ENCODE results near the gene OPN3.
A peak's percentile ranks its signal among the peaks of the same experiment; 100 is the strongest.

The OPN3 gene

GRCh38 chr1:241645199-241645598 lies 5.0 kb upstream of the OPN3 start:
- DNase-seq, result no peak

DNA sequence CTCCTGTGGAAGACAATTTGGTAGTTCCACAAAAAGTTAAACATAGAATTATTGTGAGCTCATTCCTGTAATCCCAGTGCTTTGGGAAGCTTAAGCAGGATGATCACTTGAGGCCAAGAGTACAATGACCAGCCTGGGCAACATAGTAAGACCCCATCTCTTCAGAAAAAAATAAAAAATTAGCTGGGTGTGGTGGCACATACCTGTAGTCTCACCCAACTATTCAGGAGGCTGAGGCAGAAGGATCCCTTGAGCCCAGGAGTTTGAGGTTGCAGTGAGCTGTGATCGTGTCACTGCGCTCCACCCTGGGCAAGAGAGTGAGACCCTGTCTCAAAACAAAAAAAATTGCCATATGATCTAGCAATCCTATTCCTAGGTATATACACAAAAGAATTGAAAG lies 4.1 kb upstream of the OPN3 start:
- DNase-seq, result no peak

- DNase-seq, result no peak
Measured at GRCh38 chr1:241642593-241642944, 2.4 kb upstream of the OPN3 start.

GRCh38 chr1:241641773-241642592 lies 1.8 kb upstream of the OPN3 start:
- DNase-seq, result no peak

DNA sequence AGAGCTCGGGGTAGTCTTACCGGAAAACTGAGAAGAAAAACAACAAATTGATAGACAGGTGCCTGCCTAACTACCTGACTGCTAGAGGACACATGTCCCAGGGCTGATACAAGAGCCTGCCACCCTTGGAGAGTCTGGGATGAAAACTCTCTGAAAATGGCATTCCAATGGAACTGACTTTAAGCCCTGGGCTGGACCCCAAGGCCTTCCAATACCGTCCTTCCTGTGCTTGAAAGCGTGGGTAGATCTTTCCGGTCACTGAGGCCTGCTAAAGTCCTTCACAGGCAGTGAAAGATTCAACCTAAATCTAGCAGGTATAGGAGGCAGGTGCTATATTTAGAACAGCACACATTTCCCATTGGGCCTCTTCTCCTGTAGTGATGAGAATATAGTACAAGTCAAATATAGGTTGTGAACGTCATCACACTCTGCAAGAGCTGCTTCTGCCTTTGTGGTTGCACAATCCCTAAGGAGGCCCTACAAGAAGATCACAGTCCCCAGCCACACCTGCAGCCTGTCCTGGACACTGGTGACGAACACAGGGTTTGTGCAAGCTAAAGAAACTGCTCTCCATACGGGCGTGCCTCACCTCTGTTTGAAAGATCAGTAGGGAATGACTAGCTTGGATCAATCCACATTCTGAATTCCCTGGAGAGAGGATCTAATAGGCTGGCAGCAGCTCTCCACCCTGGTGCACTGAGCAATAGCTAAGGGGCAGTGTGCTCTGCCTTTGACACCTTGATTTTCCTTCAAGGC lies 876 bp upstream of the OPN3 start:
- peak; percentile 52 for DNase-seq

DNA sequence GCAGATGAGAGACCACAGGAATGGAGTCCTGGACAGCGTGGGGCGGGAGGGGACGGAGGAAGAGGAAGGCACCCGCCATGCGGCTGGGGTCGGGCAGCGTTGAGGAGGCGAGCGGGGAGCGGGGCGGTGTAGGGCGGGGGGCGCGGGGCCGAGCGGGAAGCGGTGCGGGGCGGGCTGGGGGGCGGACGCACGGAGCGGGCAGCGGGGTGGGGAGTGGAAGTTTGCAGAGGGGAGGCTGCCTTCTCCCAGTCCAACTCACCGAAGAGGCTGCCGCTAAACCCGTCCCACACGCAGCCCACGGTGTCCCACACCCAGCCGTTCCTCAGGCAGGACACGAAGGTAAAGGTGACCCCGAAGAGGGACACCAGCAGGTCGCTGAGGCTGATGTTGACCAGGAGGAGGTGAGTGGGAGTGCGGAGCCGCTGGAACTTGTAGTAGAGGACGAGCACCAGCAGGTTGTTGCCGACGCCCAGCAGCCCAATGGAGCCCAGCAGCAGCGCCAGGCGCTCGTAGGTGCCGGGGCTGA lies 483 bp downstream of the OPN3 start:
- DNase-seq, result peak; percentile 78

DNA sequence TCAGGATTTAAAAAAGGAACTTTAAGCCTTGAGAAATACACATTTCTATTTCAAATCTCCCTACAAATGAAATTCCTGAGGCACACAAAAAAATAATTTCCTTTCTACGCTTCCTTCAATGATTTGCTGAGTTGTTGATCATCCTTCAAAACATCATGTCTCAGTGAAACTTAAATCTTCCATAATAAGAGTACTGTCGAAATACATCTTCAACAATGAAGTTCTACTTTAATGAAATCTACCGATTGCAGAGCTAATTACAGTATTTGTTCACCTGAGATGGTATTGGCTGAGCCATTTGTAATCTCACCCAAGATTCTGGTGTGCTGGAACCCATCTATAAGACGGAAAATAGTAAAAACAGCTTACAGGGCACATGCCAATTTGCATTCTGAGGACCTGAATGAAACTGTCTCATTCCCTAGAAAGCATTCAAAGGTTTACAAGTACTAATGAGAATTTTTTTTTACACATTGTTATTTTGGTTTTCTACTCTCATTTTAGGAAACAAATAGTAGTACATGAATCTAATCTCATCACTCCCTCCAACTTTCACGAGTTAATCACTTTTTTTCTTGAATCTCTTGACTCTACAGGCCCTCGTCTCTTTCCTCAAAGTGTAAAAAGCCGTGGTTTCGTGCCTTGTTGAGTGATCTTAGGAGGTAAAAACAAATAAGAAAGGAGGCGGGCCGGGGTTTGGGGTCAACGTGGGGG lies 1.1 kb downstream of the OPN3 start:
- DNase-seq, result no peak

- no peak for DNase-seq
Measured at GRCh38 chr1:241638099-241638682, 2.0 kb downstream of the OPN3 start.

GRCh38 chr1:241637604-241638003 lies 2.6 kb downstream of the OPN3 start:
- no peak for DNase-seq

DNA sequence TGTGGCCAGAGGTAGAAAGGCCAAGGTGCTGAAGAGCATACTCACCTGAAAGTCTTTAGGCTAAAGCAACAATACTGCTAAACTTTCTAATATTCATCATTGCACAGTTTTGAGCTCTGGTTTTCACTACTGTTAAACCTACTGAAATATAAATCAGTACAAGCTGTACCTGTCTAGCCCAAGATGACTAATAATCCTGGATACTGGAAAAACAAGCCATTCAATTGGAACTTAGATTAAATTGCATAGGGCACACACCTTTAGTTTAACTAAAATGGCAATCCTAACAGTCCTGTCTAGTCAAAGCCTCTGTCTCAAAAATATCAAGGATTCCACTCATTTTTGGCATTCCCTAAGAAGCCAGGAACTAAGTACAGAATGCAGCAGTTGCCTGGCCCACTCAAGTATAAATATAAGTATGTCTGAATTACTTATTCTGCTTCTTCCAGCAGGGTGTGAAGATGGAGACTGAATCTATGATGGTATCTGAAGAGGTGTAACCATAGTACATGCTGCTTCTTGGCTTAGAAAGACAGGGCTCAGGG lies 3.1 kb downstream of the OPN3 start:
- no peak for DNase-seq

DNA sequence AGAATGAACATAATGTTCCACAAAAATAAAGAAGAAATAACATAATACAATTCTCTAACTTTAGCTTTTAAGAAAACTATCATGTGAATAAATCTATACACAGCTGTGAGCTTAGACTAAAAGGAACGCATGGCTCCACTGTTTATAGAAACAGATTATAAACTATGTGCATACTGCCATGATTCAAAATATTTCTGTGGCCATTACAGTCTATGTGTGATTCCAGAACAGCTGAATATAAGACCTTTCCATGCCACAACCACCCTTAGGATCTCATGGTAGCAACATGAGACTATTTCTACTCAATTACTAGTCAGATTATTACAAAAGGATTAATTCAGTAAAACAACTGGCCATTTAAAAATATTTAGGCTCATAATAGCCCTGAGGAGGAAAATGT lies 3.9 kb downstream of the OPN3 start:
- DNase-seq, result no peak

DNA sequence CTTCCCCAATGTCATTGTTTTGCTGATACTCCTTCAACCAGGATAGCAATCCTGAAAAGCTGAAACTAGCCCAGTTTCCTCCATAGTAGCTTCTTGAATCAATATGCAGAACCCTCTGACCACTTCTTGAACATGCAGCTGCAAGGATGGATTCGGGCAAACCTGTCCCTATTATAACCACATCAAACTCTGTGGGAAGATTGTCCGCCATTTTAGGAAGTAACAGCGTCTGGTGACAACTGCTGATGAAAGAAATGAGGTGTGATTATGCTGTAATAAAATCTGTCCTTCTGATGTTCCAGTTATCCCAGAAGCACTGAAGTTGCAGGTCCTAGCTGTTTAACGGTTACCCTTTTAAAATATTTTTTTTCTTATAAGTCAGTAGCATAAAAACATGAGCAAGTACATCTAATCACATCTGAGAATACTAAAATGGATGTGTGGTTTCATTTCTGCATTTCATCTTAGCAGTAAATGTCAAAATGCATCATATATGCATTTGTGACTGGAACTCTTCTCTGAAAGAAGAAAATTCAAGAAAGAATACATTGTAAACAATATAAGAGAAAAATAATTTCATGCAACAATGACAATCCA lies 4.5 kb downstream of the OPN3 start:
- DNase-seq, result no peak

DNA sequence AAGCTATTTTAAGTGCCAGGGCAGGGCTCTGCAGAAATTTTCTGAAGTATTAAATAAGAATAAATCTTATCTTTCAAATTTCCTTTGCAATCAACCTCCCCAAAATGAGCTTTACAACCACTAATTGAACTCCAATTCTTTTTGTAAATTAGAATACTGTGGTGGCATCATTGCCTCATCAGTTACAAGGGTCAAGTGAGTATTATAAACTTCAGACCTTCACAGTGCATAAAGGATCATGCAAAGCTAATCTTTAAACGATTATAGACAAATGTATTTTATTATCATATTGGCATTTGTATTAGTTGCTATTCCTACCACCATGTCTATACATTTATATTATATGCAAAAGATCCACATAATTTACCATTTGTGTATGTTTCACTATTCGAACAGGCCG lies 7.2 kb downstream of the OPN3 start:
- no peak for DNase-seq

DNA sequence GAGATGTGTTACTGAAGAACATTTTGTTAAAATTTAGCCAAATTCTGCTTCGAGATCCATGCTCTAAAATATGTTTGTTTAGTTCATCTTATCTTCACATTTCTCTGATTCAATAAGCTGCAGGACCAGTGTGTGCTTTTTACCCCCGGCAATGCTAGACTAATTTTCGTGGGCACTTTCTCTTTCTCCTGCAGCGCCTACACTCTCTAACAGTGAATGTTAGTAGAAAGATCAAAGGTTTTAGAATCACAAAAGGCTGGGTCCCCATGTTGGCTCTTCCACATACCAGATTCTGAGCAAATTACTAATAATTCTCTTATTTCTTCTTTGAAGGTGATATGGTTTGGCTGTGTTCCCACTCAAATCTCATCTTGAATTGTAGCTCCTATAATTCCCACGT lies 8.5 kb downstream of the OPN3 start:
- DNase-seq, result no peak

- no peak for DNase-seq
Measured at GRCh38 chr1:241630899-241631298, 9.3 kb downstream of the OPN3 start.

DNA sequence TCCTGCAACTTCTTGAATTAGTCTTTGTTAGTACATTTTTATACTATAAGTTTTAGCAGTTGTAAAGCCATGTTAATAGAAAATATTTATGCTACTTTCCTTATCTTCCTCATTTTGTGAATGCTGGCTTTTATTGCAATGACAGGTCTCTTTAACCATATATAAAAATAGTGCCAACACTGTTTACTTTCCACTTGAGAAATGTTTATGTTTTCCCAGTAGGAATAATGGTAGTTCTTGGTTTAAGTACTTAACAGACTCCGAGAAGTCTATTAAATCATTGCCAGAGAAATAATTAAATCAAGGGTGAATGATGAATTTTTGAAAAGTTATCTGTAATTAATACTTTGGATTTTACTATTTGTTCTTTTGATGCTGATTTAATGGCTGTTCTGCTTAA lies 9.7 kb downstream of the OPN3 start:
- no peak for DNase-seq

GRCh38 chr1:241630005-241630404 lies 10.2 kb downstream of the OPN3 start:
- DNase-seq, result no peak

DNA sequence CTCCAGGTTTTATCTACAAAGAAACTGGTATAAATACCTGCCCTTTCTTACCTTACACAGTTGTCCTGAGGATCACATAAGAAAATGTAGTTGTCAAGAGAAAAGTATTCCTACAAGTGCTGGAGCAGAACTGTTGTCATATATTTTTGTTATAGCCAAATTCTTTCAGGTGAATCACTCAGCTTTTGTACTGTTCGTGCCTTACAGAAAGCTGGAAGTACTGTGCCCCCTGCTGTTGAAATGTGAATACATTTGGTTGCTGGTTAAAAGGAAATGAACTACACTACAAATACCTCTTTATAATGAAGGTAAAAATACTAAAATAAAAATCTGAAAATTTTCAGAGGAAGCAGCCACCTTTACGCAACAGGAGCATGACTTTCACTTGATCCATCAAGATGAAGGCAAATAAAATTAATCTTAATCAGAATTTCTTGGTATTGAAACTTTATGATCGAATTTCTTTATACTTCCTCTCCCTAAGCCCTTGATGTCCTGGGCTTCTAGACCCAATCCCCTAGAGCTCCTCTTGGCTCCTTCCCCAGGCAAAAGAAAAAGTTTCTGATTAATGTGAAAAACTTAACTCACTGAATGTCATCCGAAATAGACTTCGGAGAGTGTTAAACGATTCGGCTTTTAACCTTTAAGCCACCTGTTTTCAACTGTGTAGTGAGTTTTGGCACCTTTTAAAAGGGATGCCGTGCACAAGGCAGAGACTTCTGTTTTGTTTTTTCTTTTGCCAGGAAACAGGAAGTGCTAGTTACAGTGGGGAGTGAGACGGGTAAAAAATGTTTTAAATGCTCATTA lies 12.5 kb downstream of the OPN3 start:
- no peak for DNase-seq

DNA sequence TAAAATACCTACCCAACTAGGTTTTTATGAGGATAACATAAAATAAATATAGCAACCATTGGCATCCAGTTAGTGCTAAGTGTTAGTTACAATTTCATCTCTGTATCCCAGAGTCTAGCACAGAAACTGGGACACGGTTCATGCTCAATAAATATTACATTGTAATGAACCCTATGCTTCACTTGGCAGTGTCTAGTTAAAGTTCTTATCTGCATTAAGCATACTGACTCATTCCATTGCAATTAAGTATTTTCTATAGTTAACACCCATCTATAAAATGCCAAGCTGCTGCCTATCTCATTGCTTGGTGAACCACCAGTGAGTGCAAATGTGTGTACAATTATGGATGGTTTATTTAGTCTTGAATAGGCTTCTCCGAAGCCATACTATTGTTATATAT lies 15.2 kb downstream of the OPN3 start:
- no peak for DNase-seq

DNA sequence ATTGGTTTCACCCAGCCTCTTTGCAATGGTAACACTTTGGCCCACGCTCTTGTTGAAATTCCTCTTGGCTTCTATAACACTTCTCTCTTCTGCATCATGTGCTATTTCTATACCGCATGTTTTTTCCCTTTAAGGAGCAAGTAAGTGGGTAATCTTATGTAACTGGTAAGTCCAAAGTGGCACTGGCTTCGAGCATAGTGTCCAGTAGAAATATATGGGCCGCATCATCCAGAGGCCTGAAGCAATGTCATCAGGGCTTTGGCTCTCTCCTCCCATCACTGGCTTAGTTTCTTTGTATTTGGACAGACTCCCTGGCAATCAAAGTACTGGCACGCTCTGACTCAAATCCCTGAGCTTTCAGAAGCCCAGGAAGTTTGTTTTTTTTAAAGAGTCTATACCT lies 17.5 kb downstream of the OPN3 start:
- no peak for DNase-seq

DNA sequence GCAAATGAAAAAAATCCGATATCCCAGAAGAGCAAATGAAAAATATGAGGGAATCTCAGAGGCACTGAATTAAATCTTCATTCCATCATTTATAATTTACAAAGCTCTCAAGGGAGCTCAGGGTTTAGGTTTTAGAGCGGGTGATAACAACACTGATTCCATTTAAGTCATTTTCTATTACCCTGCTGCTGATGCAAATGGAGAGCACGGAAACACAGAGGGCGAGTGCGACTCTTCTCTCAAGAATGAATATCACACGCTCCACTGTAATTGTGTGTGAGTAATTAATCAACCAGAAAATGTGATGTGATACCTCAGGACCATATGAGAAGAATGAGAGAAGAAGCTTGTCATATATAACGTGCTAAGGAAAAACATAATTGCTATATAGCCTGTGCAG lies 22.7 kb downstream of the OPN3 start:
- DNase-seq, result no peak
